HG02678 (cell line): Measurements from ENCODE around the gene KLC3.
"Not testable (repeated sequence)": the region's sequence is repeated elsewhere in the genome, so short reads cannot be mapped to it uniquely, and the experiment has no call there.

Source experiments
- ATAC-seq: cut with Tn5 transposase; IDR thresholded peaks from one replicate; pipeline ENCODE4 v1.9.1; 2021; ENCODE audit warnings: mild to moderate bottlenecking, moderate library complexity; ENCODE audit not compliant: unreplicated experiment

The KLC3 gene

GRCh38 chr19:45340232-45340898, at the start of gene KLC3:
Gene KLC3 (plus strand): TSS chr19:45340750. CDS start chr19:45345542, 4,792 bp downstream.
- no peak for ATAC-seq

GRCh38 chr19:45291834-45292233, 48.7 kb upstream of the KLC3 start:
- ATAC-seq = no peak

- no peak for ATAC-seq
Measured at GRCh38 chr19:45293682-45294081, 46.9 kb upstream of the KLC3 start.

- no peak for ATAC-seq
Measured at GRCh38 chr19:45294291-45295029, 46.1 kb upstream of the KLC3 start.

- ATAC-seq = no peak
Measured at GRCh38 chr19:45295873-45296272, 44.7 kb upstream of the KLC3 start.

GRCh38 chr19:45296355-45296754, 44.2 kb upstream of the KLC3 start:
- no peak for ATAC-seq

- no peak for ATAC-seq
Measured at GRCh38 chr19:45297674-45298073, 42.9 kb upstream of the KLC3 start.

- no peak for ATAC-seq
Measured at GRCh38 chr19:45298264-45298663, 42.3 kb upstream of the KLC3 start.

- ATAC-seq = no peak
Measured at GRCh38 chr19:45299719-45300118, 40.8 kb upstream of the KLC3 start.

- no peak for ATAC-seq
Measured at GRCh38 chr19:45302416-45302815, 38.1 kb upstream of the KLC3 start.

- ATAC-seq = no peak
Measured at GRCh38 chr19:45303269-45304060, 37.1 kb upstream of the KLC3 start.

GRCh38 chr19:45304141-45304926, 36.2 kb upstream of the KLC3 start:
- no peak for ATAC-seq

GRCh38 chr19:45305007-45305406, 35.5 kb upstream of the KLC3 start:
- no peak for ATAC-seq

- no peak for ATAC-seq
Measured at GRCh38 chr19:45305421-45305820, 35.1 kb upstream of the KLC3 start.

- no peak for ATAC-seq
Measured at GRCh38 chr19:45306040-45306439, 34.5 kb upstream of the KLC3 start.

- ATAC-seq = no peak
Measured at GRCh38 chr19:45306518-45307027, 34.0 kb upstream of the KLC3 start.

GRCh38 chr19:45307361-45307760, 33.2 kb upstream of the KLC3 start:
- no peak for ATAC-seq

GRCh38 chr19:45309322-45309721, 31.2 kb upstream of the KLC3 start:
- not testable (repeated sequence) for ATAC-seq

GRCh38 chr19:45311621-45312020, 28.9 kb upstream of the KLC3 start:
- ATAC-seq = no peak

- ATAC-seq = not testable (repeated sequence)
Measured at GRCh38 chr19:45312285-45312684, 28.3 kb upstream of the KLC3 start.
